Measurements from ENCODE around the gene HMOX2.

HMOX2 gene

DNA sequence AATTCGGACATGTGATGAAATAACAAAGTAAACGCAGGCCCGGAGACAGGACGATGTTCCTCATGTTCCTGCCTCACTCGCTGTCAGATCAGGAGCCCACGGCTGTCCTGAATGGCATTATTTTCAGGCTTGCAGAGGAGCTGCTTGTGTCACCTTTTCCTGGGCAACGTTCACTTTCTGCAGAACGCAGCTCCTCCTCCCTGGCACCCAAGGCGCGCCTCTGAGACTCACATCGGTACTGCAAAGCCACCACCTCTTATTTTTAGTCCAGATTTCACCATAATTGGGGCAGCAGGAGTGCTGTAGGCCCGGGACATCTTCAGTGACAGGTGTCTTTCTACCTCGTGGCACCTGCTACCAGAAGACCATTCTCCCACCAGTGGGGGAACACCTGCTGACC, 71.9 kb downstream of the HMOX2 start:
- H3K27ac ChIP-seq (ENCODE audit: low read depth, low read length): no peak overlapping the region
- H3K9me3 ChIP-seq (ENCODE audit: insufficient read depth, low read length): no peaks in the 10 kb centered on the region
- H3K4me3 ChIP-seq (ENCODE audit: insufficient read depth, low read length, poor library complexity, severe bottlenecking): no peak overlapping the region
- H3F3A ChIP-seq (ENCODE audit: insufficient read depth): no peaks in the 10 kb centered on the region
- no peak for TF ChIP-seq EZH2phosphoT487 (conservative IDR thresholded peaks at IDR 0.05; ENCODE audit: low read length)
- TF ChIP-seq, protein P1, sequence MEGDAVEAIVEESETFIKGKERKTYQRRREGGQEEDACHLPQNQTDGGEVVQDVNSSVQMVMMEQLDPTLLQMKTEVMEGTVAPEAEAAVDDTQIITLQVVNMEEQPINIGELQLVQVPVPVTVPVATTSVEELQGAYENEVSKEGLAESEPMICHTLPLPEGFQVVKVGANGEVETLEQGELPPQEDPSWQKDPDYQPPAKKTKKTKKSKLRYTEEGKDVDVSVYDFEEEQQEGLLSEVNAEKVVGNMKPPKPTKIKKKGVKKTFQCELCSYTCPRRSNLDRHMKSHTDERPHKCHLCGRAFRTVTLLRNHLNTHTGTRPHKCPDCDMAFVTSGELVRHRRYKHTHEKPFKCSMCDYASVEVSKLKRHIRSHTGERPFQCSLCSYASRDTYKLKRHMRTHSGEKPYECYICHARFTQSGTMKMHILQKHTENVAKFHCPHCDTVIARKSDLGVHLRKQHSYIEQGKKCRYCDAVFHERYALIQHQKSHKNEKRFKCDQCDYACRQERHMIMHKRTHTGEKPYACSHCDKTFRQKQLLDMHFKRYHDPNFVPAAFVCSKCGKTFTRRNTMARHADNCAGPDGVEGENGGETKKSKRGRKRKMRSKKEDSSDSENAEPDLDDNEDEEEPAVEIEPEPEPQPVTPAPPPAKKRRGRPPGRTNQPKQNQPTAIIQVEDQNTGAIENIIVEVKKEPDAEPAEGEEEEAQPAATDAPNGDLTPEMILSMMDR (IDR thresholded peaks at IDR 0.05; ENCODE audit: insufficient read depth, low read length, poor library complexity, severe bottlenecking): no peak
- no peaks in the 10 kb centered on the region for H4K20me1 ChIP-seq (ENCODE audit: low read depth, low read length)
- H3K79me2 ChIP-seq (ENCODE audit: insufficient read depth, low read length): no peaks in the 10 kb centered on the region
- H3K9ac ChIP-seq (ENCODE audit: low read length): no peak overlapping the region
- no peaks in the 10 kb centered on the region for H3K36me3 ChIP-seq (ENCODE audit: low read length)
- no peaks in the 10 kb centered on the region for H3K27me3 ChIP-seq (ENCODE audit: low read length)
- H3K9me2 ChIP-seq (replicated peaks; ENCODE audit: insufficient read depth, low read length): no peaks in the 10 kb centered on the region
- H3K4me2 ChIP-seq (ENCODE audit: low read depth, low read length, poor library complexity, severe bottlenecking): no peak overlapping the region
- H2AFZ ChIP-seq (ENCODE audit: low read depth, low read length, severe bottlenecking): no peak overlapping the region

DNA sequence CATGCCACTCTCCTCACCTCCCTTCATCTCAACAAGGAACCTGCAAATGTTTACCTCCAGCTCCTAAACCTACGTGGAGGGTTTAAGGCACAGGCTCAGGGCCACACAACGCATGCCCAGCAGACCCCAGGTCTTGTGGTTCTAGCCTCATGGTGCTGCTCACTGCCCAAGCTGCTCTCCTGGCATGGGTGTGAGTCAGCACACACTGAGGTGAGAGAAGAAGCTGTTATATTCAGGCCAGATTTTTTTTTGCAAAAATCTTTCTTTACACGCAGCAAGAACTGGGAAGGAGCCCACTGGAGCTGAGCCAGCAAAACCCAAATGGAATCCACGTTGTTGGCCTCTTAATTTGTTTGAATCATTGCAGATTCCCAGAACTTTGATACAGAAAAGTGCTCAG, 74.4 kb downstream of the HMOX2 start:
- no peak overlapping the region for H3K4me2 ChIP-seq (ENCODE audit: low read depth, low read length, poor library complexity, severe bottlenecking)
- no peaks in the 10 kb centered on the region for H4K20me1 ChIP-seq (ENCODE audit: low read depth, low read length)
- no peaks in the 10 kb centered on the region for H3K9me2 ChIP-seq (replicated peaks; ENCODE audit: insufficient read depth, low read length)
- H3K27me3 ChIP-seq (ENCODE audit: low read length): no peaks in the 10 kb centered on the region
- no peaks in the 10 kb centered on the region for H3K9me3 ChIP-seq (ENCODE audit: insufficient read depth, low read length)
- TF ChIP-seq, protein P1 (IDR thresholded peaks at IDR 0.05; ENCODE audit: insufficient read depth, low read length, poor library complexity, severe bottlenecking): no peak
- TF ChIP-seq EZH2phosphoT487 (conservative IDR thresholded peaks at IDR 0.05; ENCODE audit: low read length): no peak
- H3K79me2 ChIP-seq (ENCODE audit: insufficient read depth, low read length): no peaks in the 10 kb centered on the region
- no peak overlapping the region for H2AFZ ChIP-seq (ENCODE audit: low read depth, low read length, severe bottlenecking)
- no peak overlapping the region for H3K27ac ChIP-seq (ENCODE audit: low read depth, low read length)
- H3K4me3 ChIP-seq (ENCODE audit: insufficient read depth, low read length, poor library complexity, severe bottlenecking): no peak overlapping the region
- H3F3A ChIP-seq (ENCODE audit: insufficient read depth): no peaks in the 10 kb centered on the region
- no peaks in the 10 kb centered on the region for H3K36me3 ChIP-seq (ENCODE audit: low read length)
- no peak overlapping the region for H3K9ac ChIP-seq (ENCODE audit: low read length)

DNA sequence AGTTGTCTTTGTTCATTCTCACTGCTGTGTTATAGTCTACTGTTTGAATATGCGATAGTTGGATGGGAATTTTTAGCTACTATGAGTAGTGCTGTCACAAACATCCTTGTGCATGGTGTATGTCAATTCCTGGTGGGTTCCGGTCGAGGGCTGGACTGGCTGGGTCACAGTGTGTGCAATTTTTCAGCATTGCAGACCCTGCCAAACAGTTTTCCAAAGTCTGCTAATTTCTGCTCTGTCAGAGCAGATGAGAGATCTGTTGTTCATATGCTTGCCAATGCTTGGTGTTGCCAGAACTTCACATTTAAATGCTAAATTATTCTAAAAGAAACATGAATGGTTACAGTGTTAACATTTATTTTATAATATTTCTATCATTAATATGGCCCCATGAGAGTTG, 76.3 kb downstream of the HMOX2 start:
- no peaks in the 10 kb centered on the region for H3K79me2 ChIP-seq (ENCODE audit: insufficient read depth, low read length)
- no peak overlapping the region for H2AFZ ChIP-seq (ENCODE audit: low read depth, low read length, severe bottlenecking)
- H3K9me3 ChIP-seq (ENCODE audit: insufficient read depth, low read length): no peaks in the 10 kb centered on the region
- H3K36me3 ChIP-seq (ENCODE audit: low read length): no peaks in the 10 kb centered on the region
- no peak overlapping the region for H3K9ac ChIP-seq (ENCODE audit: low read length)
- no peak overlapping the region for H3K27ac ChIP-seq (ENCODE audit: low read depth, low read length)
- H3F3A ChIP-seq (ENCODE audit: insufficient read depth): no peaks in the 10 kb centered on the region
- H3K9me2 ChIP-seq (replicated peaks; ENCODE audit: insufficient read depth, low read length): no peaks in the 10 kb centered on the region
- no peaks in the 10 kb centered on the region for H4K20me1 ChIP-seq (ENCODE audit: low read depth, low read length)
- H3K27me3 ChIP-seq (ENCODE audit: low read length): no peaks in the 10 kb centered on the region
- TF ChIP-seq, protein P1 (IDR thresholded peaks at IDR 0.05; ENCODE audit: insufficient read depth, low read length, poor library complexity, severe bottlenecking): no peak
- TF ChIP-seq EZH2phosphoT487 (conservative IDR thresholded peaks at IDR 0.05; ENCODE audit: low read length): no peak
- no peak overlapping the region for H3K4me3 ChIP-seq (ENCODE audit: insufficient read depth, low read length, poor library complexity, severe bottlenecking)
- no peak overlapping the region for H3K4me2 ChIP-seq (ENCODE audit: low read depth, low read length, poor library complexity, severe bottlenecking)

Data from SU-DHL-6 (cell line).